Left ventricle myocardium inferior (tissue), 1 donor: ENCODE measurements around the gene KIAA1549. TPM values are rescaled to one million over a fixed set of nuclear protein-coding genes. Genes with fewer than 3 reads are reported as not detected.

ENCODE experiments used
- DNase-seq: peaks from one replicate; pipeline ENCODE4 v3.0.0-alpha.2; 2020
- H3K27ac ChIP-seq: fragments of 200-600 bp; replicated peaks from 2 replicates; pipeline ENCODE4 v1.8.0; 2021
- H3K27me3 ChIP-seq: fragments of 200-600 bp; 2 replicates; pipeline ENCODE4 v1.8.0; 2021; ENCODE audit warnings: low read depth
- H3K36me3 ChIP-seq: fragments of 200-600 bp; 2 replicates; pipeline ENCODE4 v1.8.0; 2021
- H3K4me1 ChIP-seq: fragments of 200-600 bp; 2 replicates; pipeline ENCODE4 v1.8.0; 2021
- H3K4me3 ChIP-seq: fragments of 200-600 bp; 2 replicates; pipeline ENCODE4 v1.8.0; 2021; ENCODE audit warnings: mild to moderate bottlenecking, moderate library complexity
- H3K9me3 ChIP-seq: fragments of 200-600 bp; replicated peaks from 2 replicates; pipeline ENCODE4 v1.8.0; 2021
- CTCF ChIP-seq: fragments of 200-600 bp; IDR thresholded peaks from 2 replicates; pipeline ENCODE4 v1.8.0; 2021; ENCODE audit warnings: antibody characterized with exemption, mild to moderate bottlenecking, borderline replicate concordance
- intact Hi-C: fragments of 100-400 bp; cut with micrococcal nuclease; formaldehyde crosslinking; loops from one replicate; pipeline ENCODE4 v1.11.0; 2022
- total RNA-seq: library from RNA; stranded (reverse); fragmentation: NEBNext Ultra II Directional; extraction: Animal tissue kit (Norgen Biotek cat#: 25700); gene quantifications from one replicate; pipeline ENCODE4 v1.2.1, GENCODE V29; 2021
- donor health status: DM: no; HTN: yes; CAD: no; lungs with severe emphysema.

The KIAA1549 gene
- total RNA-seq, 1 donor from 2014 or later = 2.1 TPM

- no peak for TF ChIP-seq CTCF
- Histone ChIP-seq H3K4me1 (no peaks in the 10 kb centered on the region), H3K27ac (no peak overlapping the region), H3K27me3 (no peaks in the 10 kb centered on the region), H3K9me3 (no peaks in the 10 kb centered on the region), H3K36me3 (peaks cover 25% of the 10 kb centered on the region), H3K4me3 (no peak overlapping the region)
- intact Hi-C loops = no loop called here
- DNase-seq = no peak
Measured at GRCh38 chr7:138869353-138869752, 111.8 kb downstream of the KIAA1549 start.

- no peak for DNase-seq
- Histone ChIP-seq H3K4me3 (no peak overlapping the region), H3K27me3 (no peaks in the 10 kb centered on the region), H3K9me3 (no peaks in the 10 kb centered on the region), H3K4me1 (no peaks in the 10 kb centered on the region), H3K27ac (no peak overlapping the region), H3K36me3 (peaks cover 25% of the 10 kb centered on the region)
- intact Hi-C loops = no loop called here
- no peak for TF ChIP-seq CTCF
Measured at GRCh38 chr7:138868711-138869110, 112.5 kb downstream of the KIAA1549 start.

GRCh38 chr7:138867744-138868143 is 113.4 kb downstream of the KIAA1549 start:
- no peak for TF ChIP-seq CTCF
- Histone ChIP-seq H3K4me3 (no peak overlapping the region), H3K27ac (no peak overlapping the region), H3K4me1 (no peaks in the 10 kb centered on the region), H3K27me3 (no peaks in the 10 kb centered on the region), H3K9me3 (no peaks in the 10 kb centered on the region), H3K36me3 (peaks cover 29% of the 10 kb centered on the region)
- no peak for DNase-seq
- intact Hi-C loops = no loop called here

- H3K36me3 ChIP-seq = peaks cover 29% of the 10 kb centered on the region
- no peaks in the 10 kb centered on the region for H3K9me3 ChIP-seq
- H3K27ac ChIP-seq = no peak overlapping the region
- H3K4me3 ChIP-seq = no peak overlapping the region
- no peaks in the 10 kb centered on the region for H3K4me1 ChIP-seq
- no peaks in the 10 kb centered on the region for H3K27me3 ChIP-seq
- intact Hi-C loops = no loop called here
- no peak for DNase-seq
- no peak for TF ChIP-seq CTCF
Measured at GRCh38 chr7:138866353-138866752, 114.8 kb downstream of the KIAA1549 start.

- H3K27ac ChIP-seq = no peak overlapping the region
- H3K27me3 ChIP-seq = no peaks in the 10 kb centered on the region
- H3K36me3 ChIP-seq = peaks cover 30% of the 10 kb centered on the region
- no peaks in the 10 kb centered on the region for H3K4me1 ChIP-seq
- no peak for DNase-seq
- intact Hi-C loops = no loop called here
- TF ChIP-seq CTCF = no peak
- no peaks in the 10 kb centered on the region for H3K9me3 ChIP-seq
- no peak overlapping the region for H3K4me3 ChIP-seq
Measured at GRCh38 chr7:138865843-138866242, 115.3 kb downstream of the KIAA1549 start.

GRCh38 chr7:138864667-138865066 is 116.5 kb downstream of the KIAA1549 start:
- no peak for DNase-seq
- no peak for TF ChIP-seq CTCF
- intact Hi-C loops = no loop called here
- Histone ChIP-seq H3K27me3 (no peaks in the 10 kb centered on the region), H3K27ac (no peak overlapping the region), H3K9me3 (no peaks in the 10 kb centered on the region), H3K36me3 (peaks cover 29% of the 10 kb centered on the region), H3K4me1 (no peaks in the 10 kb centered on the region), H3K4me3 (no peak overlapping the region)
